RWPE2 (cell line): ENCODE data around the gene CEP112.

ENCODE experiments used
- ATAC-seq: fragments of 200-7000 bp; cut with Tn5 transposase; 3 replicates; pipeline ENCODE4 v1.9.1; 2021; ENCODE audit warnings: low read depth
- DNase-seq: peaks from one replicate; pipeline ENCODE4 v3.0.0-alpha.2; 2020; ENCODE audit warnings: low spot score
- H3K27ac ChIP-seq: fragments of 450-650 bp; 2 replicates; pipeline ENCODE4 v1.5.1; 2017; ENCODE audit warnings: mild to moderate bottlenecking; ENCODE audit not compliant: poor library complexity, severe bottlenecking
- H3K27me3 ChIP-seq: fragments of 250-450 bp; sonication (Bioruptor Pico); 2 replicates; pipeline ENCODE4 v1.5.1; 2021; ENCODE audit warnings: mild to moderate bottlenecking, moderate library complexity; ENCODE audit not compliant: insufficient read depth, poor library complexity, severe bottlenecking
- H3K36me3 ChIP-seq: fragments of 250-450 bp; sonication (Bioruptor Pico); 2 replicates; pipeline ENCODE4 v1.5.1; 2020; ENCODE audit warnings: low read depth, mild to moderate bottlenecking, moderate library complexity
- H3K4me1 ChIP-seq: fragments of 250-450 bp; sonication (Bioruptor Pico); 2 replicates; pipeline ENCODE4 v1.5.1; 2021; ENCODE audit warnings: mild to moderate bottlenecking, moderate library complexity; ENCODE audit not compliant: insufficient read depth, poor library complexity, severe bottlenecking
- H3K4me3 ChIP-seq: fragments of 250-450 bp; sonication (Bioruptor Pico); 2 replicates; pipeline ENCODE4 v1.5.1; 2021; ENCODE audit warnings: mild to moderate bottlenecking, moderate library complexity; ENCODE audit not compliant: severe bottlenecking
- H3K9me3 ChIP-seq: fragments of 250-450 bp; sonication (Bioruptor Pico); 2 replicates; pipeline ENCODE4 v1.5.1; 2021; ENCODE audit warnings: mild to moderate bottlenecking, moderate library complexity; ENCODE audit not compliant: severe bottlenecking
- TF ChIP-seq, protein P1 (sequence below): fragments of 450-650 bp; IDR thresholded peaks from one replicate; pipeline ENCODE4 v1.5.1; 2017; ENCODE audit warnings: mild to moderate bottlenecking, moderate library complexity; ENCODE audit not compliant: poor library complexity, severe bottlenecking

CEP112 gene

DNA sequence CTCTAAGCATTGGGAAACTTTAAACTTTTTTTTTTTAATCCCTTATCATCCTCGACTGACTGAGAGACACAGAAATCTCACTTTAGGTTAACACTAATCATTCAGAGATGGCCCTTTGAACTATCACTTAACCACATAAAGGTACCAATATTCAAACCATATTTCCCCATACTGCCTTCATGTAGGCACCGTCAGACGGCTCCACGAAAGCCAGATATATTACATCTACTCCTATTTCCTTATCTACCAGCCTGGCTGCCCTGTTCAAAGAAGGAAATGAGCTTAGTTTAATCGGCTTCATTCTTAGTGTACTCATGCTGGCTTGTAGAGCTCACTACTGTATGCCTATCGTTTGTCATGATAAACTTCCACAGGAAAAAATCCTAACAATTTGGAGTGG, 270.9 kb downstream of the CEP112 start:
- TF ChIP-seq, protein P1, sequence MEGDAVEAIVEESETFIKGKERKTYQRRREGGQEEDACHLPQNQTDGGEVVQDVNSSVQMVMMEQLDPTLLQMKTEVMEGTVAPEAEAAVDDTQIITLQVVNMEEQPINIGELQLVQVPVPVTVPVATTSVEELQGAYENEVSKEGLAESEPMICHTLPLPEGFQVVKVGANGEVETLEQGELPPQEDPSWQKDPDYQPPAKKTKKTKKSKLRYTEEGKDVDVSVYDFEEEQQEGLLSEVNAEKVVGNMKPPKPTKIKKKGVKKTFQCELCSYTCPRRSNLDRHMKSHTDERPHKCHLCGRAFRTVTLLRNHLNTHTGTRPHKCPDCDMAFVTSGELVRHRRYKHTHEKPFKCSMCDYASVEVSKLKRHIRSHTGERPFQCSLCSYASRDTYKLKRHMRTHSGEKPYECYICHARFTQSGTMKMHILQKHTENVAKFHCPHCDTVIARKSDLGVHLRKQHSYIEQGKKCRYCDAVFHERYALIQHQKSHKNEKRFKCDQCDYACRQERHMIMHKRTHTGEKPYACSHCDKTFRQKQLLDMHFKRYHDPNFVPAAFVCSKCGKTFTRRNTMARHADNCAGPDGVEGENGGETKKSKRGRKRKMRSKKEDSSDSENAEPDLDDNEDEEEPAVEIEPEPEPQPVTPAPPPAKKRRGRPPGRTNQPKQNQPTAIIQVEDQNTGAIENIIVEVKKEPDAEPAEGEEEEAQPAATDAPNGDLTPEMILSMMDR, result no peak
- Histone ChIP-seq H3K4me1 (no peaks in the 10 kb centered on the region), H3K4me3 (no peak overlapping the region), H3K27ac (no peak overlapping the region), H3K36me3 (no peaks in the 10 kb centered on the region), H3K27me3 (no peaks in the 10 kb centered on the region), H3K9me3 (no peaks in the 10 kb centered on the region)
- DNase-seq (no peak), ATAC-seq (no peak)

DNA sequence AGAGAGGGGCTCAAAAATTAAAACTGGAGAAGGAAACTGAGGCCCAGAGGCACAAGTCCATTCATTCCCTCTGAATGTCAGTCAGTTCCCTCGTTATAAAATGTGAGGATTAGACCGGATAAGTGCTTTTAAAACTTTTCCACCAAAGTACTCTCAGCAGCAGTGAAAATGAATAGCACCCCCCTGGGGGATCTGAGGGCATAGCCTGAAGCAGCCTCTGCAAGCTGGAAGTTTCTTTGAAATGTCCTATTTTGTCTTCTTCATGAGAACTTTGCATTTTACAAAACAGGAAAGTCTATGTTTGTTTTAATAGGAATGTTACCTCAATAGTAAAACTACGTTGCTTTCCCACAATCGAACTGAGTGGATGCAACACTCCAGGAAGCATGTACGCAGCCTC, 273.0 kb downstream of the CEP112 start:
- ATAC-seq, result no peak
- TF ChIP-seq, protein P1, result no peak
- no peak for DNase-seq
- Histone ChIP-seq H3K4me1 (no peaks in the 10 kb centered on the region), H3K36me3 (no peaks in the 10 kb centered on the region), H3K9me3 (no peaks in the 10 kb centered on the region), H3K27ac (no peak overlapping the region), H3K27me3 (no peaks in the 10 kb centered on the region), H3K4me3 (no peak overlapping the region)

DNA sequence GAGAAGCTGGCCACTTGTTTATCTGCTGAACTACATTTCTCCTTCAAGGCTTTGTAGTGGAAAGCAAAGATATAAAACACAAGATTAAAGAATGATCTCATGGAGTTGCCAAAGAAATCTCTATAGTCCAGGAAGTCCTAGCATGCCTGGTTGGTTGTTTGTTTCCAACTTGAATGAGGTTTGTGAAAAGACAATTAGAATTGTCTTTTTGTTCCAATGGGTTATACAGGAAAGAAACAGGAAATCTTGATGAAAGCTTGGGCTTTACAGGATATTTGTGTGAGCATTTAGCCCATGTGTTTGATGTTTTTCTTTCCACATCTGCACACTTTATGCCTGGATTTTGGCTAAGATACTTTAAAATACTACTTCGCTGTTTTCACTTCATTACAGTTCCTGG, 273.4 kb downstream of the CEP112 start:
- H3K4me3 ChIP-seq, result no peak overlapping the region
- H3K36me3 ChIP-seq, result no peaks in the 10 kb centered on the region
- TF ChIP-seq, protein P1, result no peak
- no peaks in the 10 kb centered on the region for H3K4me1 ChIP-seq
- no peaks in the 10 kb centered on the region for H3K27me3 ChIP-seq
- H3K27ac ChIP-seq, result no peak overlapping the region
- no peak for ATAC-seq
- H3K9me3 ChIP-seq, result no peaks in the 10 kb centered on the region
- DNase-seq, result no peak

DNA sequence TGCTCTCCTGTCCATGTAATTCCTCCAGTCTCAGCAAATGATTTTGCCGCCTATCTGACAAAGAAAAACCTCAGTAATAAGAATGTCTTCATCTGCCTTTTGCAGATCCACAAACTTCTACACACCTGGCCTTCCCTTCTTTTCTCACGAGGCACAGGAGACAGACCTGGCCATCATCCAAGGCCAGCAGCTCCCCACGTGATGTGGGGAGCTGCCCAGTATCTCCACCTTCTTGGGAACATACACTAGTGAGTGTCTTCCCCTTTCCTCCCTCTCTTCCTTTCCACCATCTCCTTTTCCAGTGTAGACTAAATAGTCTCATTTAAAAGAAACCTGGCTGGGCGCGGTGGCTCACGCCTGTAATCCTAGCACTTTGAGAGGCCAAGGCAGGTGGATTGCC, 274.4 kb downstream of the CEP112 start:
- no peaks in the 10 kb centered on the region for H3K9me3 ChIP-seq
- no peak overlapping the region for H3K4me3 ChIP-seq
- no peaks in the 10 kb centered on the region for H3K36me3 ChIP-seq
- H3K27ac ChIP-seq, result no peak overlapping the region
- TF ChIP-seq, protein P1, result no peak
- no peaks in the 10 kb centered on the region for H3K4me1 ChIP-seq
- no peak for ATAC-seq
- DNase-seq, result no peak
- no peaks in the 10 kb centered on the region for H3K27me3 ChIP-seq

DNA sequence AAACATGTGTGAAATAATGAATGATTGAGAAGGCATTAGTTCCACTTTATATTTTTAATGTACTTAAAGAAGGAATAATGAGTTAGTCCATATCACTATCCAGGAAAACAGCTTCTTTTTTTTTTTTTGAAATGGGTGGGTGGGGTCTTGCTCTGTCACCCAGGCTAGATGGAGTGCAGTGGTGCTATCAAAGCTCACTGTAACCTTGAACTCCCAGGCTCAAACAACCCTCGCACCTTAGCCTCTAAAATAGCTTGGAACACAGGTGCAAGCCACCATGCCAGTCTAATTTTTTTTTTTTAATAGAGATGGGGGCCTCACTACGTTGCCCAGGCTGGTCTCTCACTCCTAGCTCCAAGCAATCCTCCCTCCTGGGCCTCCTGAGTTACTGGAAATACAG, 275.5 kb downstream of the CEP112 start:
- Histone ChIP-seq H3K27me3 (no peaks in the 10 kb centered on the region), H3K4me1 (no peaks in the 10 kb centered on the region), H3K36me3 (no peaks in the 10 kb centered on the region), H3K4me3 (no peak overlapping the region), H3K27ac (no peak overlapping the region), H3K9me3 (peaks cover under 1% of the 10 kb centered on the region)
- ATAC-seq (no peak), DNase-seq (no peak)
- TF ChIP-seq, protein P1, result no peak
